Activated T-helper 2 cell treated with anti-CD3 and anti-CD28 coated beads, Interferon-gamma antibody, Interleukin-2, Interleukin-4, amounts not matched to agents 10 μg/mL and 5 μg/mL and 100 μg/mL, durations not matched to agents 14 hours and 24 hours and 36 hours (primary cell): Measurements from ENCODE around the gene DNAH14. TPM values are rescaled to one million over a fixed set of nuclear protein-coding genes. Genes with fewer than 3 reads are reported as not detected.

Experiments used
- DNase-seq: peaks from one replicate; pipeline ENCODE4 v3.0.0; 2021; ENCODE audit warnings: low spot score
- H3K27ac Mint-ChIP-seq: one replicate; pipeline ENCODE4 v1.8.0; 2021; ENCODE audit warnings: mixed read lengths
- H3K27me3 Mint-ChIP-seq: one replicate; pipeline ENCODE4 v1.8.0; 2021; ENCODE audit warnings: low read depth, mixed read lengths
- H3K36me3 Mint-ChIP-seq: one replicate; pipeline ENCODE4 v1.8.0; 2021; ENCODE audit warnings: low read depth, mixed read lengths
- H3K4me1 Mint-ChIP-seq: one replicate; pipeline ENCODE4 v1.8.0; 2021; ENCODE audit warnings: low read depth, mixed read lengths
- H3K4me3 Mint-ChIP-seq: one replicate; pipeline ENCODE4 v1.8.0; 2021; ENCODE audit warnings: low read depth, mild to moderate bottlenecking, moderate library complexity, mixed read lengths
- H3K9me3 Mint-ChIP-seq: one replicate; pipeline ENCODE4 v1.8.0; 2021; ENCODE audit warnings: mixed read lengths
- intact Hi-C: fragments of 100-400 bp; cut with micrococcal nuclease; formaldehyde crosslinking; loops from one replicate; pipeline ENCODE4 v1.15.1; 2023
- total RNA-seq: library from RNA; stranded (reverse); gene quantifications from 2 replicates; pipeline ENCODE4 v1.2.3, GENCODE V29; 2022

DNAH14 gene
- total RNA-seq, 1 donor from 2014 or later, result 0.32 TPM

DNA sequence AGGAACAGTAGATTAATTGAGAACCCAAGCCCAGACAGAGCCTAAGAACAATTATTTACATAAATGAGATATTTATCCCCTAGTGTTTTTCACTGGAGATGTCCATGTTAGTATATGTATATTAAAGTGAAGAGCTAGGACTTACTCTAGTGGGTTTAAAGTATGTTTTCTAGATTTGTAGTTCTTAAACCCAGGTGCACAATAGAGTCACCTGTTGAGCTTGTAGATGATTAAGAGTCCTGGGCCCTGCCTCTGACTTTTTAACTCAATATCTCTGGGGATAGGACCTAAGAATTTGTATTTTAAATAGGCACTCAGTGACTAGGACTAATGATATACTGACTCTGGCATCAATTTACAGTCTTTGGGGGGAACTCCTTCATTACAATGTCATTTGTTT lies 112.8 kb downstream of the DNAH14 start:
- DNase-seq, result no peak

DNA sequence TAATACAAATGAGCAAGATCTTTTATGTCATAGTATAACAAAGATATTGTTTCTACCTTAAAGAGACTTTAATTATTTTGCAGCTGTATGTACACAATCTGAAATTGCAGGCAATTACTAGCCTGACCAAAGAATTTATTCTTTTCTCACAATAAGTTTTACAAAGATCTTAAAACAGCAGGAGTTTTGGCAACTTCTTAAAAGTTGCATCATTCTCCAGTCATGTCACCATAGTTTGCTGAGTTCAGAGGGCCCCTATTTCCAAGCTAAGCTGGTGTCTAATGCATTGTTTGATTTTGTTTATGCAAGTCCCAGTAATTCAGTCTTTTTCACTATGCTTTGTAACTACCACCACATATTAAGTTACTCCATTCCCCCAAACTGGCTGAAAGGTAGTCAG lies 114.8 kb downstream of the DNAH14 start:
- intact Hi-C loops, result no loop called here
- Mint-ChIP-seq H3K36me3 (no peaks in the 10 kb centered on the region), H3K9me3 (no peaks in the 10 kb centered on the region), H3K4me3 (no peak overlapping the region), H3K4me1 (no peaks in the 10 kb centered on the region), H3K27ac (no peak overlapping the region), H3K27me3 (no peaks in the 10 kb centered on the region)
- DNase-seq, result no peak

More for the DNA sequence above, 112.8 kb downstream of the DNAH14 start:
- H3K4me1 Mint-ChIP-seq, result no peaks in the 10 kb centered on the region
- H3K36me3 Mint-ChIP-seq, result no peaks in the 10 kb centered on the region
- H3K9me3 Mint-ChIP-seq, result no peaks in the 10 kb centered on the region
- no peak overlapping the region for H3K27ac Mint-ChIP-seq
- intact Hi-C loops, result no loop called here
- no peak overlapping the region for H3K4me3 Mint-ChIP-seq
- no peaks in the 10 kb centered on the region for H3K27me3 Mint-ChIP-seq

DNA sequence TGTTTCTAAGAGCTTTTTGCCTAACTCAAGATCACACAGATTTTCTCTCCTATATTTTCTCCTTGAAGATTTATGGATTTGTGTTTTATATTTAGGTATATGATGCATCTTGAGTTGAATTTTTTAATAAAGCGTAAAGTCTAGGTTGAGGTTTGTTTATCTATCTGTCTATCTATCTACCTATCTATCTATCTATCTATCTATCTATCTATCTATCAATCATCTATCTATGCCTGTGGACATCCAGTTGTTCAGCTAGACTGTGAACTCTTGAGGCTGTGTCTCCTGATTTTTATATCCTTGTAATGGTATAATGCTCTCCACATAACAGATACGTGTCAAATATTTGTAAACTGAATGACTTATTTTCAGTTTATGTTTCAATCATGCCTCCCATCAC lies 120.1 kb downstream of the DNAH14 start:
- no peak overlapping the region for H3K4me3 Mint-ChIP-seq
- H3K36me3 Mint-ChIP-seq, result no peaks in the 10 kb centered on the region
- no peaks in the 10 kb centered on the region for H3K9me3 Mint-ChIP-seq
- no peaks in the 10 kb centered on the region for H3K4me1 Mint-ChIP-seq
- no peaks in the 10 kb centered on the region for H3K27me3 Mint-ChIP-seq
- no peak overlapping the region for H3K27ac Mint-ChIP-seq
- intact Hi-C loops, result no loop called here
- no peak for DNase-seq

DNA sequence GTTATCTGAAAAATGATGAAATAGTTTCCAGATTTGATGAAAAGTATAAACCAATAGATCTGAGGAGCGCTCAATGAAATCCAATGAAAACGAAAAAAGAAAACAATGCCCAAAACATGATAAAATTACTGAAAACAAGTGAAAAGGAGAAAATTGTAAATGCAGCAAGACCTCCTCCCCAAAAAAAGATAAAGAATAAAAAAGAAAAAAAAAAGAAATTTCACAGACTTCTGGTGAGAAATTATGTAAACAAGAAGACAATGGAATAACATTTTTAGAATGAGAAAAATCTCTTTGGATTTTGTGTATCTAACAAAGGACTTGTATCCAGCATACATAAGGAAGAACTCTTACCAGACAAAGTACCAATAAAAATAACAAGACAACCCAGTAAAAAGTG lies 134.2 kb downstream of the DNAH14 start:
- intact Hi-C loops, result no loop called here
- no peaks in the 10 kb centered on the region for H3K36me3 Mint-ChIP-seq

DNA sequence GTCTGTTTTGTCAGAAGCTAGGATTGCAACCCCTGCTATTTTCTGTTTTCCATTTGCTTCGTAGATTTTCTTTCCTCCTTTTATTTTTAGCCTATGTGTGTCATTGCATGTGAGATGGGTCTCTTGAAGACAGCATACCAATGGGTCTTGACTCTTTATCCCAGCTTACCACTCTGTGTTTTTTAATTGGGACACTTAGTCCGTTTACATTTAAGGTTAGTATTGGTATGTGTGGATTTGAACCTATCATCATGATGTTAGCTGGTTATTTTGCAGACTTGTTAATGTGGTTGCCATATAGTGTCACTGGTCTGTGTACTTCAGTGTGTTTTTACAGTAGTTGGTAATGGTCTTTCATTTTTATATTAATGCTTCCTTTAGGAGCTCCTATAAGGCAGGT lies 141.5 kb downstream of the DNAH14 start:
- intact Hi-C loops, result no loop called here
- no peak overlapping the region for H3K4me3 Mint-ChIP-seq
- no peaks in the 10 kb centered on the region for H3K36me3 Mint-ChIP-seq
- no peak overlapping the region for H3K27ac Mint-ChIP-seq
- DNase-seq, result no peak
- no peaks in the 10 kb centered on the region for H3K4me1 Mint-ChIP-seq
- H3K27me3 Mint-ChIP-seq, result no peaks in the 10 kb centered on the region
- H3K9me3 Mint-ChIP-seq, result peaks cover 26% of the 10 kb centered on the region

More for the DNA sequence above, 134.2 kb downstream of the DNAH14 start:
- Mint-ChIP-seq H3K4me1 (no peaks in the 10 kb centered on the region), H3K27me3 (no peaks in the 10 kb centered on the region), H3K27ac (no peak overlapping the region), H3K4me3 (no peak overlapping the region), H3K9me3 (no peaks in the 10 kb centered on the region)
- DNase-seq, result no peak

DNA sequence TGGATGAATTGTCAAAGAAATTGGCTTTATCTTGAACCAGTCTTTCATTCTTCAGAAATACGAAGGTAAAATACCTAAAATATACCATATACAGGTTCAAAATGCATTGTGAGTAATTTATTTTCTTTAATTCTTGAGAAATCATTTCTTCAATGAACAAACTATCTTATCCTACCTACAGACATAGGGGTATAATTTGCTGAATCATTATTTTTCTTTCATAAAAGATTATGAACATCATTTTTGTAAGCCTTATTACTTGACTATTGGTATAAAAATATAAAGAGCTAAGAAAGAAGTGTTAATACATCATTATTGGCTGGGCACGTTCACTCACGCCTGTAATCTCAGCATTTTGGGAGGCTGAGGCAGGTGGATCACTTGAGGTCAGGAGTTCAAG lies 167.7 kb downstream of the DNAH14 start:
- no peak overlapping the region for H3K27ac Mint-ChIP-seq
- H3K4me1 Mint-ChIP-seq, result no peaks in the 10 kb centered on the region
- DNase-seq, result no peak
- no peaks in the 10 kb centered on the region for H3K27me3 Mint-ChIP-seq
- intact Hi-C loops, result no loop called here
- no peaks in the 10 kb centered on the region for H3K36me3 Mint-ChIP-seq
- no peak overlapping the region for H3K4me3 Mint-ChIP-seq
- no peaks in the 10 kb centered on the region for H3K9me3 Mint-ChIP-seq

DNA sequence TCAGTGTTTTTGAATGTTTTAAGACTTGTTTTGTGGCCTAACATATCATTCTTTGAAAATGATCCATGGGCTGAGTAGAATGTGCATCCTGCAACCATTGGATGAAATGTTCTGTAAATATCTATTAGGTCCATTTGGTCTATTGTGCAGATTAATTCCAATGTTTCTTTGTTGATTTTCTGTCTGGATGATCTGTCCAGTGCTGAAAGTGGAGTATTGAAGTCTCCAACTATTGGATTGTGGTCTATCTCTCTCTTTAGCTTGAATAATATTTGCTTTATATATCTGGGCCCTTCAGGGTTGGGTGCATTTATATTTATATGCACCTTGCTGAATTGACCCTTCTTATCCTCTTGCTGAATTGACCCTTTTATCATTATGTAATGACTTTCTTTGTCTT lies 181.5 kb downstream of the DNAH14 start:
- Mint-ChIP-seq H3K9me3 (no peaks in the 10 kb centered on the region), H3K27ac (no peak overlapping the region), H3K4me1 (no peaks in the 10 kb centered on the region), H3K36me3 (no peaks in the 10 kb centered on the region), H3K4me3 (no peak overlapping the region), H3K27me3 (no peaks in the 10 kb centered on the region)
- intact Hi-C loops, result no loop called here
- DNase-seq, result no peak

DNA sequence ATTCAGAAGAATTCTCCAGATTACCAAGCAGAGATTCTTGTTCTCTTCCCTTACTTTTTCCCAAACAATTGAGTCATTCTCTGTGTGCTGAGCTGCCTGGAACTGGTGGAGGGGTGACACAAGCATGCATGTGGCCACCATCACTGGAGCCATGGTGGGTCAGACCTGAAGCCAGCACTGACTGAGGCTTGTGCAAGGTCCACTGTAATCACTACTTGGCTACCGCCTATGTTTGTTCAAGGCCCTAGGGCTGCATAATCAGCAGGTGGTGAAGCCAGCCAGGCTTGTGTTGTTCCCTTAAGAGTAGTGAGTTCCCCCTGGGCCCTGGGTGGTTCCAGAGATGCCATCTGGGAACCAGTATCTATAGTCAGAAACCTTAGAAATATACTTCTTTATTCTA lies 183.8 kb downstream of the DNAH14 start:
- intact Hi-C loops, result no loop called here
- no peaks in the 10 kb centered on the region for H3K4me1 Mint-ChIP-seq
- DNase-seq, result no peak
- H3K27ac Mint-ChIP-seq, result no peak overlapping the region
- no peaks in the 10 kb centered on the region for H3K27me3 Mint-ChIP-seq
- H3K9me3 Mint-ChIP-seq, result no peaks in the 10 kb centered on the region
- H3K36me3 Mint-ChIP-seq, result no peaks in the 10 kb centered on the region
- H3K4me3 Mint-ChIP-seq, result no peak overlapping the region

DNA sequence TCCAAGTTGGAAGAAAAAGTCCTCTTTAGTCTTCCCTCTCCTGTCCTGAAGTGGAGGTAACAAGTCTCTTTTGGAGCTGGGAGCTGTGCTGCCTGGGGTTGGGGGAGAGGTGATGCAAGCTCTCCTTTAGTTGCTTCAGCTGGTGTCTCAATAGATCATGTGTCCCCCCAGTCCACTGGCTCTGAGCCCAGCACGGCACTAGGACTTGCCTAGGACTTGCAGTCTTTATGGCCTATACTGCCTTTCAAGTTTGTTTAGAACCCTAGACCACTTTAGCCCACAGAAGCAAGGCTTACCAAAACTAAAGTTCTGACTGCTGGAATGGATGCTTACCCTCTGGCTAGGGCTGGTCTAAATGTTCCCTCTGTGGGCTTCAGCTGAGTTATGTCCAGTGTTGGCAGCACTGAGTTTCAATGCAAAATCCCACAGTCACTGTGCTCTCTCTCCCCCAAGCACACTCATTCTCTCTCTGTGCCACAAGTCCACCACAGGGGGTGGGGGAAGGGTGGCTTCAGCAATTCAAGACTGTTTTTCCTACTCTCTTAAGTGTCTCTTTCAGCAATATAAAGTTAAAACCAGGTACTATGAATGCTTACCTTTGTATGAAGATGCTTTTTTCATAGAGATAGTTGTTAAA lies 185.0 kb downstream of the DNAH14 start:
- Mint-ChIP-seq H3K27me3 (no peaks in the 10 kb centered on the region), H3K9me3 (no peaks in the 10 kb centered on the region), H3K36me3 (no peaks in the 10 kb centered on the region), H3K27ac (no peak overlapping the region), H3K4me1 (no peaks in the 10 kb centered on the region), H3K4me3 (no peak overlapping the region)
- no peak for DNase-seq
- intact Hi-C loops, result no loop called here

DNA sequence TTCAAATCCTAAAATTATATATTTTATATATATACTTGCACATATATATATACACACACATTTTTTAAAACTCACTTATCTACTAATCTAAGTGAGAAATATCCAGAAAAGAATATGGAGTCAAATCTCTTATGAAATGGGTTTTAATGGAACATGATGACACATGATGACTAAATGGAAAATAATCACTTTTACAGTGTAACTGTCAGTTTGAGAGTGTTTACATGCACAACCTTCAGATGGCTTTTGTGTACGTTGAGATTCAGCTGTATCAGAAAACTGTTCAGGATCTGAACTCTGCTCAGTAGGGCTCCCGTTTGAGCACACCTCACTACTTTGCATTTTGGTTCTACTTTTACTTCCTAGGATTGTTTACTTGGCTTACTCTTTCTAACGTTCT lies 189.8 kb downstream of the DNAH14 start:
- Mint-ChIP-seq H3K27ac (no peak overlapping the region), H3K4me3 (no peak overlapping the region), H3K36me3 (no peaks in the 10 kb centered on the region), H3K4me1 (no peaks in the 10 kb centered on the region), H3K27me3 (no peaks in the 10 kb centered on the region), H3K9me3 (no peaks in the 10 kb centered on the region)
- DNase-seq, result no peak
- intact Hi-C loops, result no loop called here

DNA sequence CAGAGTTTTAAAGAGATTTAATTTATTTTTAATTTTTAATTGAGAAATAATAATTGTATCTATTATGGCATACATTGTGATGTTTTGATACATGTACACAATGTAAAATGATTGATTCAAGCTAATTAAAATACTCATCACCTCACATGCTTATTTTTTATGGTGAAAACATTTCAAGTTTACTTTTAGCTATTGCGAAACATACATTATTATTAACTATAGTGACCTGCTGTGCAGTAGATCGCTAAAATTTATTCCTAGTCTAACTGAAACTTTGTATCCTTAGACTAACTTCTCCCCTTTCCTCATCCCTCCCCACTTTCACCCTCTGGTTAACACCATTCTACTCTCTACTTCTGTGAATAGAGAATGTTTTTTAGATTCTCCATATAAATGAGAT lies 191.6 kb downstream of the DNAH14 start:
- no peaks in the 10 kb centered on the region for H3K4me1 Mint-ChIP-seq
- H3K27me3 Mint-ChIP-seq, result no peaks in the 10 kb centered on the region

DNA sequence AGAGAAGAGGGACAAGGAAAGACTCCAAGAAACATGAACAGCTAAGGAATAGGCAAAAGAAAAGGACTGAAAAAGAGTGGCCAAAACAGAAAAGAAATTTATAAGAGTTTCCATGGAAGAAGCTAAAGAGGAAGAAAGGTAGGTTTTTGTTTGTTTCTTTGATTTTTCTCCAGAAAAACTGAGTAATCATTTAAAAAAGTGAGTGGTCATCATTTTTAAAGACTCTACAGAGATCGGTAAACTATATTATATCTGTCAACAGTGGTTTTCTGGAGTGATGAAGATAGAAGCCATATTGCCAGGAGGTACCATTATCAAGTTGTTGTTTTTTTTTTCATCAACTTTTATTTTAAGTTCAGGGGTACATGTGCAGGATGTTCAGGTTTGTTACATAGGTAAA lies 202.4 kb downstream of the DNAH14 start:
- H3K27me3 Mint-ChIP-seq, result no peaks in the 10 kb centered on the region
- no peaks in the 10 kb centered on the region for H3K4me1 Mint-ChIP-seq
- H3K9me3 Mint-ChIP-seq, result no peaks in the 10 kb centered on the region
- H3K4me3 Mint-ChIP-seq, result no peak overlapping the region
- no peak overlapping the region for H3K27ac Mint-ChIP-seq
- H3K36me3 Mint-ChIP-seq, result no peaks in the 10 kb centered on the region
- no peak for DNase-seq
- intact Hi-C loops, result no loop called here

More for the DNA sequence above, 191.6 kb downstream of the DNAH14 start:
- H3K27ac Mint-ChIP-seq, result no peak overlapping the region
- no peak for DNase-seq
- no peaks in the 10 kb centered on the region for H3K36me3 Mint-ChIP-seq
- intact Hi-C loops, result no loop called here
- no peaks in the 10 kb centered on the region for H3K9me3 Mint-ChIP-seq
- no peak overlapping the region for H3K4me3 Mint-ChIP-seq

DNA sequence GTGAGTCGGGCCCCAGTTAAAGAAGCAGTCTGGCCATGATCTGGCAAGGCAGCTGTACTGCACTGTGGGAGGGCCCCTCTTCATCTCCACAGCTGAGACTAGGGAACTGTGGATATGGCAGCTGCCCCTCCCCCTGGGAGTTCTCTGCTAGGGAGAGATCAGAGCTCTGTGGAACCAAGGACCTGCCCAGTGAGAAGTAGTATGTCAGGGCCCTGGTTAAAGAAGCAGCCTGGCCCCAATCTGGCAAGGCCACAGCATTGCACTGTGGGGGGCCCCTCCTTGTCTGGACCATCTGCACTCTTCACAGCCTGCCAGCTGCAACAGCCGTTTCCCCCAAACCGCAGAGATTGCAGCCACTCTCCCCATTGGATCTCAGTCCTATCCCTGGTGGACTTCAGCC lies 208.5 kb downstream of the DNAH14 start:
- Mint-ChIP-seq H3K27me3 (no peaks in the 10 kb centered on the region), H3K27ac (no peak overlapping the region), H3K9me3 (no peaks in the 10 kb centered on the region), H3K4me3 (no peak overlapping the region), H3K36me3 (no peaks in the 10 kb centered on the region), H3K4me1 (no peaks in the 10 kb centered on the region)
- no peak for DNase-seq
- intact Hi-C loops, result no loop called here

DNA sequence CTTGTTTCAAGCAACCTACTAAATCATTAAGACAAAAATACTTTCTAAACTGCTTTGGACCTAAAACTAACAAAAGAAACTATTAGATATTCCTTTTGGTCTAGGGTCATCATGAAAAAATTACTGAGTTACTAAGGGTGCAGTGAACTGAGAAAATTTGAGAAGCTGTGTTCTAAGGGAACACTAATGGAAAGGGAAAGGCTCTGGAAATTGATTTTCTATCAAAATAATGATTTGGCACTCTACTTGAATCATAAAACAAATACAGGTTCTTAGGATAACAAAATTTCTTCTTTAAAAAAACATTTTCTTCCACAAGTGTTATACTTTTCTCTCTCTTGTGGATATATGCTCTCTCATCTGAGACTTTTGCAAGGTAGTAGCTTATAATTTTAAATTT lies 213.5 kb downstream of the DNAH14 start:
- intact Hi-C loops, result no loop called here
- H3K4me3 Mint-ChIP-seq, result no peak overlapping the region
- no peak for DNase-seq
- H3K36me3 Mint-ChIP-seq, result no peaks in the 10 kb centered on the region
- H3K4me1 Mint-ChIP-seq, result no peaks in the 10 kb centered on the region
- no peaks in the 10 kb centered on the region for H3K27me3 Mint-ChIP-seq
- H3K9me3 Mint-ChIP-seq, result no peaks in the 10 kb centered on the region
- no peak overlapping the region for H3K27ac Mint-ChIP-seq
